Upper lobe of right lung (tissue), 1 donor: ENCODE data around the gene TPSAB1. TPM values are rescaled to one million over a fixed set of nuclear protein-coding genes. Genes with fewer than 3 reads are reported as not detected.
A peak's percentile ranks its signal among the peaks of the same experiment; 100 is the strongest.
"Not testable (repeated sequence)": the region's sequence is repeated elsewhere in the genome, so short reads cannot be mapped to it uniquely, and the experiment has no call there.

ENCODE experiments used
- ATAC-seq: fragments of 200-7000 bp; cut with Tn5 transposase; one replicate; pipeline ENCODE4 v1.9.1; 2020; ENCODE audit warnings: mild to moderate bottlenecking, moderate library complexity
- DNase-seq: peaks from one replicate; pipeline ENCODE4 v3.0.0-alpha.2; 2020
- H3K27ac ChIP-seq: fragments of 200-600 bp; one replicate; pipeline ENCODE4 v1.8.0; 2022
- H3K27me3 ChIP-seq: fragments of 200-600 bp; one replicate; pipeline ENCODE4 v1.8.0; 2022; ENCODE audit warnings: mild to moderate bottlenecking
- H3K36me3 ChIP-seq: fragments of 200-600 bp; one replicate; pipeline ENCODE4 v1.8.0; 2022
- H3K4me1 ChIP-seq: fragments of 200-600 bp; one replicate; pipeline ENCODE4 v1.8.0; 2022
- H3K4me3 ChIP-seq: fragments of 200-600 bp; one replicate; pipeline ENCODE4 v1.8.0; 2022; ENCODE audit warnings: mild to moderate bottlenecking
- H3K9me3 ChIP-seq: fragments of 200-600 bp; one replicate; pipeline ENCODE4 v1.8.0; 2022
- CTCF ChIP-seq: fragments of 200-600 bp; IDR thresholded peaks from one replicate; pipeline ENCODE4 v1.8.0; 2022; ENCODE audit warnings: antibody characterized with exemption
- intact Hi-C: fragments of 100-400 bp; cut with DNase I; formaldehyde crosslinking; loops from one replicate; pipeline ENCODE4 v1.11.0; 2022
- total RNA-seq: library from RNA; stranded (reverse); fragmentation: NEBNext Ultra II Directional; extraction: Animal tissue kit (Norgen Biotek cat#: 25700); gene quantifications from one replicate; pipeline ENCODE4 v1.2.1, GENCODE V29; 2021
- donor health status: DM: no; HTN: yes; CAD: no; lungs with severe emphysema.

Gene TPSAB1
- total RNA-seq, 1 donor from 2014 or later = 122 TPM

GRCh38 chr16:1253701-1254364 is 13.3 kb downstream of the TPSAB1 start:
- ATAC-seq = peak; percentile 5
- H3K36me3 ChIP-seq, H3K4me1 ChIP-seq, H3K27me3 ChIP-seq, H3K9me3 ChIP-seq, intact Hi-C loops, H3K27ac ChIP-seq, H3K4me3 ChIP-seq, DNase-seq: not testable (repeated sequence)

DNA sequence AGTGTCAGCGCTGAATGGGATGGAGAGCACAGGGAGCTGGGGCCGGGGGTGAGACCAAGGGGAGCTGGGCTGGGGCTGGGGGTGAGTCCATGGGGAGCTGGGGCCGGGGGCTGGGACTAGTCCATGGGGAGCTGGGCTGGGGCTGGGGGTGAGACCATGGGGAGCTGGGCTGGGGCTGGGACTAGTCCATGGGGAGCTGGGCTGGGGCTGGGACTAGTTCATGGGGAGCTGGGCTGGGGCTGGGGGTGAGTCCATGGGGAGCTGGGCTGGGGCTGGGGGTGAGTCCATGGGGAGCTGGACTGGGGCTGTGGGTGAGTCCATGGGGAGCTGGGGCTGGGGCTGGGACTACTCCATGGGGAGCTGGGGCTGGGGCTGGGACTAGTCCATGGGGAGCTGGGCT is 14.3 kb downstream of the TPSAB1 start:
- H3K9me3 ChIP-seq, intact Hi-C loops: not testable (repeated sequence)

GRCh38 chr16:1255276-1256122 is 15.0 kb downstream of the TPSAB1 start, which contains the start of gene TPSD1:
Gene TPSD1, plus strand, starts transcription at chr16:1256069. Its CDS starts 212 bp downstream, at chr16:1256281.
- peak; percentile 10 for ATAC-seq
- peaks cover 25% of the 10 kb centered on the region for H3K27me3 ChIP-seq
- H3K4me1 ChIP-seq, H3K9me3 ChIP-seq, intact Hi-C loops, H3K4me3 ChIP-seq, H3K27ac ChIP-seq, DNase-seq, H3K36me3 ChIP-seq: not testable (repeated sequence)

More for the DNA sequence above, 14.3 kb downstream of the TPSAB1 start:
- not testable (repeated sequence) for H3K4me1 ChIP-seq, H3K36me3 ChIP-seq, DNase-seq, H3K4me3 ChIP-seq, H3K27ac ChIP-seq, ATAC-seq
- H3K27me3 ChIP-seq = peaks cover 19% of the 10 kb centered on the region

- H3K4me3 ChIP-seq, ATAC-seq, H3K27ac ChIP-seq, H3K9me3 ChIP-seq, H3K36me3 ChIP-seq, intact Hi-C loops, DNase-seq, H3K4me1 ChIP-seq: not testable (repeated sequence)
- H3K27me3 ChIP-seq = peaks cover 31% of the 10 kb centered on the region
These were observed 15.9 kb downstream of the TPSAB1 start for GRCh38 chr16:1256296-1256873.

DNA sequence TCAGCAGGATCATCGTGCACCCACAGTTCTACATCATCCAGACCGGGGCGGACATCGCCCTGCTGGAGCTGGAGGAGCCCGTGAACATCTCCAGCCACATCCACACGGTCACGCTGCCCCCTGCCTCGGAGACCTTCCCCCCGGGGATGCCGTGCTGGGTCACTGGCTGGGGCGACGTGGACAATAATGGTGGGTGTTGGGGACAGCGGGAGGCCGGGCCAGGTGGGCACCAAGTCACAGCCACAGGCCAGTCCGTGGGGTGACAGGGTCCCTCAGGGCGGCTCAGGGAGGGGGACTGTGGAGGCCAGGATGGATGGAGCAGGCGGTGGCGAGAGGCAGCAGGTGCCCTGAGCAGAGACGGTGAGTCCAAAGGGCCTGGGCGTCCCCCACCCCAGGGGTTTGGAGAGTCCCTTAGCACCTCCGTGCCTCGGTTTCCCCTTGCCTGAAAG is 16.4 kb downstream of the TPSAB1 start:
- DNase-seq (no peak), ATAC-seq (no peak)
- Histone ChIP-seq H3K36me3 (no peaks in the 10 kb centered on the region), H3K4me3 (no peak overlapping the region), H3K27ac (no peak overlapping the region), H3K4me1 (no peaks in the 10 kb centered on the region), H3K27me3 (peaks cover 34% of the 10 kb centered on the region), H3K9me3 (no peaks in the 10 kb centered on the region)
- no peak for TF ChIP-seq CTCF
- intact Hi-C loops = no loop called here

- no peak for TF ChIP-seq CTCF
- Histone ChIP-seq H3K4me1 (no peaks in the 10 kb centered on the region), H3K27me3 (peaks cover 42% of the 10 kb centered on the region), H3K36me3 (no peaks in the 10 kb centered on the region), H3K27ac (no peak overlapping the region), H3K4me3 (no peak overlapping the region), H3K9me3 (no peaks in the 10 kb centered on the region)
- ATAC-seq = no peak
- intact Hi-C loops = no loop called here
- DNase-seq = no peak
These were observed 17.2 kb downstream of the TPSAB1 start for GRCh38 chr16:1257561-1258224.

DNA sequence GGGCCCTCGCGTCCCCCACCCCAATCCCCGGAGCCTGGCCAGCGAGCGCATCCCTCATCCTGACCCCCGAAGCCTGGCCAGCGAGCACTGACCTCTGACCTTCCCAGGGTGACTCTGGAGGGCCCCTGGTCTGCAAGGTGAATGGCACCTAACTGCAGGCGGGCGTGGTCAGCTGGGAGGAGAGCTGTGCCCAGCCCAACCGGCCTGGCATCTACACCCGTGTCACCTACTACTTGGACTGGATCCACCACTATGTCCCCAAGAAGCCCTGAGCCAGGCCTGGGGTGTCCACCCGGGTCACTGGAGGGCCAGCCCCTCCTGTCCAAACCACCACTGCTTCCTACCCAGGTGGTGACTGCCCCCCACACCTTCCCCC is 17.7 kb downstream of the TPSAB1 start:
- Histone ChIP-seq H3K4me1 (no peaks in the 10 kb centered on the region), H3K36me3 (no peaks in the 10 kb centered on the region), H3K27ac (no peak overlapping the region), H3K9me3 (no peaks in the 10 kb centered on the region), H3K4me3 (no peak overlapping the region), H3K27me3 (peaks cover 47% of the 10 kb centered on the region)
- DNase-seq (no peak), ATAC-seq (no peak)
- no peak for TF ChIP-seq CTCF
- intact Hi-C loops = no loop called here
